Activated naive CD8-positive, alpha-beta T cell (primary cell): Measurements from ENCODE around the gene SLC25A36.

ENCODE experiments used
- H3K27ac Mint-ChIP-seq: one replicate; pipeline ENCODE4 v1.8.0; 2021; ENCODE audit warnings: mixed read lengths
- H3K27me3 Mint-ChIP-seq: one replicate; pipeline ENCODE4 v1.8.0; 2021; ENCODE audit warnings: mixed read lengths
- H3K36me3 Mint-ChIP-seq: one replicate; pipeline ENCODE4 v1.8.0; 2021; ENCODE audit warnings: mixed read lengths
- H3K4me1 Mint-ChIP-seq: one replicate; pipeline ENCODE4 v1.8.0; 2021; ENCODE audit warnings: low read depth, mixed read lengths
- H3K4me3 Mint-ChIP-seq: one replicate; pipeline ENCODE4 v1.8.0; 2021; ENCODE audit warnings: mild to moderate bottlenecking, mixed read lengths
- H3K9me3 Mint-ChIP-seq: one replicate; pipeline ENCODE4 v1.8.0; 2021; ENCODE audit warnings: low read depth, mixed read lengths

SLC25A36 gene, protein sequence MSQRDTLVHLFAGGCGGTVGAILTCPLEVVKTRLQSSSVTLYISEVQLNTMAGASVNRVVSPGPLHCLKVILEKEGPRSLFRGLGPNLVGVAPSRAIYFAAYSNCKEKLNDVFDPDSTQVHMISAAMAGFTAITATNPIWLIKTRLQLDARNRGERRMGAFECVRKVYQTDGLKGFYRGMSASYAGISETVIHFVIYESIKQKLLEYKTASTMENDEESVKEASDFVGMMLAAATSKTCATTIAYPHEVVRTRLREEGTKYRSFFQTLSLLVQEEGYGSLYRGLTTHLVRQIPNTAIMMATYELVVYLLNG

DNA sequence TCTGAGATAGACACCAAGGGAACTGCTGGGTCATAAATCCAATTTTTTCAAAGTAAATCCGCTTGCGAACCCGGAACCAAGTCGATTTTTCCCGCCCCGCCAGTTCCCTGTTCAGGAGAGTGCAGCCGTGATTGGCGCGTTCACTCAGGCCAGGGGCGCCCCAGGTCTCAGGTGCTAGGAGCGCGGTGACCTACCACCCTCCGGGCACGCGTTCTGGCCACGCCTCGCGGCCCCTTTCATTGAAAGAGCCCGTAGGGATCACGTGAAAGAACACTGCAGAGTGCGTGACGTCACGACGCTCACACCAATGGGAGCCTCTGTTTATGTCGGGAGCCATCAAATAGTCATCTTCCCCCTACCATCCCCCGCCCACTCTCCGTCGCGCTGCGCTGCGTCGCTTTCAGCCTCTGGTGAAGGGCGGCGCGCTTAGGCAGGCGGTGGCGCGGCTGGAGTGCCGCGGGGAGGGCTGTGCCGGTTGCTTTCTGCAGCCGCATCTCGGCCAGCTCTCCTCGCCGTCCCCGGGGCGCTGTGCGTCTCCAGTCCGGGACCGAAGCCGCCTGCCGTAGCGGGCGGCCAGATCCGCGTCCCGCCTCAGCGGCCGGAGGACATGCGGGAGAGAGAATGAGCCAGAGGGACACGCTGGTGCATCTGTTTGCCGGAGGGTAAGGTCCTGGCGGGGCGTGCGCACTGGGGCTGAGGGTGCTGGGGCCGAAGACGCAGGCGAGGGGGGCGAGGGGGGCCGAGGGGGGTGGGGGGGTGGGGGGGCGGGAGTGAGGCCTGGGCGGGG lies at the start of gene SLC25A36:
SLC25A36 (plus strand) TSS at position 403 of the 787 bp plus-strand sequence; CDS start at position 622, 219 bp downstream.
- Mint-ChIP-seq H3K27ac (peak within 1 kb of the TSS; percentile 95), H3K9me3 (no peaks in the 10 kb centered on the region), H3K4me1 (peaks cover 42% of the 10 kb centered on the region), H3K27me3 (no peaks in the 10 kb centered on the region), H3K4me3 (peak within 1 kb of the TSS; percentile 94), H3K36me3 (no peaks in the 10 kb centered on the region)

DNA sequence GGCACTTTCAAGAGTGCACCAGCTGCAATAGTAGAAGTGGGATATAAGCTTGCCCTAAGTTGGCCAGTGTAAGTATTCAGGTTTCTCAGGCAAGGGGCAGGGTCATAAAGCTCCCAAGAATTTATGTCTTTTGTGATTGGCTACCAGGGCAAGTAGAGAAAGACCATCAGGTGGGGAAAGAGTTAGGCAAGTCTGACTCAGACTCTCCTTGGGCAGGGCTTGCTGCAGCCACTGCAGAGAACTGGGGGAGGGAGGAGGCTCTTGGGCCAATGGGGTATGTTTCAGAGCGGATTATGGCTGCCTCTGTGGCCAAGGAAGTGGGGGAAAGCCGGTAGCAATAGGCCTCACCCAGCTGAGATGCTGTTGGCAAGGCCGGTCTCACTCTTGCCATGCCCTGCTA lies 44.6 kb upstream of the SLC25A36 start:
- H3K9me3 Mint-ChIP-seq = no peaks in the 10 kb centered on the region
- peaks cover 19% of the 10 kb centered on the region for H3K27me3 Mint-ChIP-seq
- H3K27ac Mint-ChIP-seq = no peak overlapping the region
- no peak overlapping the region for H3K4me3 Mint-ChIP-seq
- H3K4me1 Mint-ChIP-seq = no peaks in the 10 kb centered on the region
- no peaks in the 10 kb centered on the region for H3K36me3 Mint-ChIP-seq

DNA sequence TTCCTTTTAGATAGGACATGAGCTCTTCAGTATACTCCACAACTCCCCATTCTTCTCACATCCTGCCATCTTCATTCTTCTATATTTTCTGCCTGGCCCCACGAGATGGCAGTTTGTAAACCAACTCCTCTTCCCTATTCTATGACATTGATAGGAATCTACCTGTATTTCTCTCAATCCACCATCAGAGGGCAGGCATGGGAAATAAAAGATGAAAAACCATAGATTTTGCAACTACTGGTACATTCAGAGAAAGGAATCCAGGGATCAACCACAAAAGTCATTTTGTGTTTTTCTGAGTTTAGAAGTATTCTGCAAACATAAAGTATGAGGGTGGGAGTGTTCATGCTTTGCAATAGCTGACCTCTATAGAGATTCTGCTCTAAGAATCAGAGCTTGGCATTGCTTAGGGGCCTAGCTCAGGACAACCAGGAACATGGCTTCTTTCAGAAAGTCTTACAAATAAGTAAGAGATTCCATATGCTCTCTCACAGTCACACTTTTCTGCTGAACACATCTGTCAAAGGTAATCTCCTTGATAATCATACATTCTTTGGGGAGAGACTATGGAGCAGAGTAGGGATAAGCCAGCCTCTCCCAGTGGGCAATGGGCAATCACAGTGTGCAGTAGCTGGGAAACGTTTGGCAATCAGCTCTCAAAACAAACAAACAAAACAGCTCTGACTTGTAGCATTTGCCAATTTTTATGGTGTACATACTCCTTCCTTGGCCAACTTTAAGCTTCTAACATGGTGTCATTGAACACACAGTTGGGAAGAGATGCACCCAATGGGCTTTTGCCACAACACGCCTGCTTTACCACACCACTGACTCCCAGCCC lies 43.1 kb upstream of the SLC25A36 start:
- Mint-ChIP-seq H3K9me3 (no peaks in the 10 kb centered on the region), H3K27me3 (peaks cover 15% of the 10 kb centered on the region), H3K4me1 (no peaks in the 10 kb centered on the region), H3K4me3 (no peak overlapping the region), H3K36me3 (no peaks in the 10 kb centered on the region), H3K27ac (no peak overlapping the region)

DNA sequence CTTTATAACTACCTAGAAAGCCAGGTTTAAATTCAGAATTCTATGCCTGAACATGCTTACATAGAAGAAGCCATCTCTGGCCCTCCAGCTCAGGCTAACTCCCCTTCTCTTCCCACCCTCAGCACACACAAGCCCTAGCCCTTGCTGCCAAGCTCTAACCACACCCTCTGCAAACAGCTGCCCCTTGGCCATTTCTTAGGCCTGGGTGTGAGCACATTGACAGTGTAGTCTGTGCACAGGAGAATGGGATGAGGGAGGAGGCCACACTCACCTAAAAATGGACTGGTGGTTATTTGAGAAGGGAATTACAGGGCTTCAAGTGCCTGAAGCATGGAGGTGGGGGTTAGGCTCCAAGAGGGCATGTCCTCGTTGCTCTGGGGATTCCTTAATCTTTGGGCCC lies 42.3 kb upstream of the SLC25A36 start:
- peaks cover 12% of the 10 kb centered on the region for H3K27me3 Mint-ChIP-seq
- no peak overlapping the region for H3K27ac Mint-ChIP-seq
- H3K9me3 Mint-ChIP-seq = no peaks in the 10 kb centered on the region
- no peaks in the 10 kb centered on the region for H3K4me1 Mint-ChIP-seq
- H3K4me3 Mint-ChIP-seq = no peak overlapping the region
- no peaks in the 10 kb centered on the region for H3K36me3 Mint-ChIP-seq

DNA sequence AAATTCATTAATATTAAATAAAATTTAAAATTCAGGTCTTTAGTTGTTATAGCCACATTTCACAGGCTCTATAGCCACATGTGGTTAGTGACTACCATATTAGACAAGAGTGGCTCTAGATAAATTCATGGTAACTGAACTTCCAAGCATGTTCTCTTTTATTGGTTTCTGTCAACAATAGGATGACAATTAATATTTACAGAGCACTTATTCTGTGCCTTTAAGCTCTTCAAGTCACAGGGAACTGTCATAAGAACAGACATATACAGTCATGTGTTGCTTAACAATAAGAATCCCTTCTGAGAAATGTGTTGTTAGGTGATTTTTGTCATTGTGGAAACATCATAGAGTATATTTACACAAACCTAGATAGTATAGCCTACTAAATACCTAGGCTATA lies 38.8 kb upstream of the SLC25A36 start:
- Mint-ChIP-seq H3K9me3 (no peaks in the 10 kb centered on the region), H3K4me1 (no peaks in the 10 kb centered on the region), H3K36me3 (no peaks in the 10 kb centered on the region), H3K27ac (no peak overlapping the region), H3K27me3 (peaks cover 1% of the 10 kb centered on the region), H3K4me3 (no peak overlapping the region)

DNA sequence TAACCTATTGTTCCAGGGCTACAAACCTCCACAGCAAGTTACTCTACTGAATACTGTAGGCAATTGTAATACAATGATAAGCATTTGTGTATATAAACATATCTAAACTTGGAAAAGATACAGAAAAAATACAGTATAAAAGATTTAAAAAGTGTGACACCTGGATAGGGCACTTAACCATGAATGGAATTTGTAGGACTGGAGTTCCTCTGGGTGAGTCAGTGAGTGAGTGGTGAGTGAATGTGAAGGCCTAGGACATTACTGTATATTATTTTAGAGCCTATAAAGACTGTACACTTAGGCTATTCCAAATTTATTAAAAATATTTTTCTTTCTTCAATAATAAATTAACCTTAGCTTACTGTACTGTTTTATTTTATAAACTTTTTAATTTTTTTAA lies 38.4 kb upstream of the SLC25A36 start:
- no peaks in the 10 kb centered on the region for H3K4me1 Mint-ChIP-seq
- H3K27ac Mint-ChIP-seq = no peak overlapping the region
- peaks cover under 1% of the 10 kb centered on the region for H3K27me3 Mint-ChIP-seq
- H3K4me3 Mint-ChIP-seq = no peak overlapping the region
- H3K36me3 Mint-ChIP-seq = no peaks in the 10 kb centered on the region
- H3K9me3 Mint-ChIP-seq = no peaks in the 10 kb centered on the region

DNA sequence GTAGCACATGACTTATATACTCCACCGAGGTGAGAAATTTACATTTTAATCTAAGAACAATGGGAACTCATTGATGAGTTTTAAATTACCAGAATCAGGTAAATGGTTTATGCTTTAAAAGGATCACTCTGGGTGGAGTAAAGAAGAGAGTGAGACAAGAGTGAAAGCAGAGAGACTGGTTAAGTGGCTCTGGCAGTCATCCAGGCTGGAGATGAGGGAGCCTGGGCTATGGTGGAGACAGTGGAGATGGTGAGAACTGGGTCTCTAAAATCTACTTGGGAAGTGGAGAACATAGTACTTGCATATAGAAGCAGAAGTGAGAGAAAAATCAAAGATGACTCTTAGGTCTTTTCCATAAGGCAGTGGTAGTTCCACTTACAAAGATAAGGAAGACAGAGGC lies 37.1 kb upstream of the SLC25A36 start:
- Mint-ChIP-seq H3K9me3 (no peaks in the 10 kb centered on the region), H3K4me3 (no peak overlapping the region), H3K4me1 (no peaks in the 10 kb centered on the region), H3K36me3 (no peaks in the 10 kb centered on the region), H3K27me3 (no peaks in the 10 kb centered on the region), H3K27ac (no peak overlapping the region)

DNA sequence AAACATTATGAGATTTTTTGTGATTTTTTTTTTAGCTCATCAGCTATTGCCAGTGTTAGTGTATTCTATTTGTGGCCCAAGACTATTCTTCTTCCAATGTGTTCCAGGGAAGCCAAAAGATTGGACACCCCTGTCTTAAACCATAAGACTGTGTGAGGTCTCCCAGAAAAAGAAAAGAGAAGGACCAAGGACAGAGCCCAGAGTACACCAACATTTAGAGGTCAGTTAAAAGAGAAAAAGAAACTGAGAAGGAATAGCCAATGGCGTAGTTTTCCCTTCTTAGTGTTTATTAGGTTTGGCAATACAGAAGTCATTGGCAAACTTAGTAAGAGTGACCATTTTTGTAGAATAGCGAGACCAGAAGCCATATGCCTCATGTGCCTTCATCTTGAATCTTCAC lies 36.1 kb upstream of the SLC25A36 start:
- Mint-ChIP-seq H3K4me3 (no peak overlapping the region), H3K27me3 (no peaks in the 10 kb centered on the region), H3K36me3 (no peaks in the 10 kb centered on the region), H3K4me1 (no peaks in the 10 kb centered on the region), H3K9me3 (no peaks in the 10 kb centered on the region), H3K27ac (no peak overlapping the region)

DNA sequence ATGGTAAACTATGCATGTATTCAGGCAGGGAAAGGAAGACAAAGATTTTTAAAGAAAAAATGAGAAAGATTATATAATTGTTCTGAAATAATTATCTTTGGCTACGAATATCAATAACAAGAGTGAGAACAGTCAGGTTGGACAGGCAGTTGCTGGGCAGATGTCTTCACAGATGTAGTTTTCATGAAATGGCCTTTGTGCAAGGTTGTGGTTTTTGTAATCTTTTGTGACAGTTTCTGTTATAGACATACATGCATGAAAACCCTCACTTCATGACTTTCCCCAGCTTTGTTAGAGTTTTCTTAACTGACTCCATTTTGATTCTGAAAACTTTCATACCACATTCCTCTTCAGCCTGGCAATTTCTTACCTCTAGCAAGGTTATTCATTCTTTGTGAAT lies 34.9 kb upstream of the SLC25A36 start:
- Mint-ChIP-seq H3K4me1 (no peaks in the 10 kb centered on the region), H3K9me3 (no peaks in the 10 kb centered on the region), H3K27ac (no peak overlapping the region), H3K4me3 (no peak overlapping the region), H3K36me3 (no peaks in the 10 kb centered on the region), H3K27me3 (no peaks in the 10 kb centered on the region)

DNA sequence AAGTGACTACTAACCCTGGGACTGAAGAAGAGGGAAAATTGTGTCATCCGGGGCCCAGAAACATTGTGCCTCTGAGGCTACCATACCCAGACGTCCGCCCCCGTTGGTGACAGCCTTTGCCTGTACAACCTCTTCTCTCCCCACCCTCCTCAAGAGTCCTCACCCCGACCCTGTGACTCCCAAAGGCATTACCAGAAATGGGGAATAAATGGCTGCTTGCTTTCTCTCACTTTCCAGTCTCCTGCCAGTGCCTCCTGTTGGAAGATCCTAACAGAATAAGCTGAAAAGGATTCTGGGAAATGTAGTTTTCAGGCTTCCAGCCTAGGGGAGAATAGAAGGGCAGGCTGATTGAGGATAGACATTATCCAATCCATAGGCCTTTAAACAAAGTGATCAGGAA lies 30.8 kb upstream of the SLC25A36 start:
- Mint-ChIP-seq H3K27ac (no peak overlapping the region), H3K9me3 (peaks cover under 1% of the 10 kb centered on the region), H3K4me3 (peak overlapping the region; percentile 7), H3K27me3 (peaks cover 2% of the 10 kb centered on the region), H3K4me1 (no peaks in the 10 kb centered on the region), H3K36me3 (no peaks in the 10 kb centered on the region)

DNA sequence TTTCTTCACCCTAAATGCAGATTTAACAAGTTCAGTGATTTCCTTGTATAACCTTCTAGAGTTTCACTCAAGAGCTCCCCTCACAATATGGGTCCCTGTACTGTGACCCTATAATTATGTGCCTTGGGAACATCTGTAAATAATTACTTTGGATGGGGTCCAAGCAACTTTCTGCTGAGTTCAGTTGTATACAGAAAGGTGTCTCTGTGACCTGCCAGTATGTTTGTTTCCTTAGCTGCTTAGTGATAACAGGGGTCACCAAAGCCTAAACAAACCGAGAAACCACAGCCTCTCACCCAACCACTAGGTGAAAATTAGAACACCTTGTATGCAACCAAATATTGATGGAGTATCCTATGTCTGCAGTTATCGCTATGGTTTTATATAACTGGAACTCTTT lies 29.8 kb upstream of the SLC25A36 start:
- Mint-ChIP-seq H3K9me3 (peaks cover 4% of the 10 kb centered on the region), H3K36me3 (peaks cover 2% of the 10 kb centered on the region), H3K4me3 (no peak overlapping the region), H3K4me1 (no peaks in the 10 kb centered on the region), H3K27ac (no peak overlapping the region), H3K27me3 (peaks cover 4% of the 10 kb centered on the region)

DNA sequence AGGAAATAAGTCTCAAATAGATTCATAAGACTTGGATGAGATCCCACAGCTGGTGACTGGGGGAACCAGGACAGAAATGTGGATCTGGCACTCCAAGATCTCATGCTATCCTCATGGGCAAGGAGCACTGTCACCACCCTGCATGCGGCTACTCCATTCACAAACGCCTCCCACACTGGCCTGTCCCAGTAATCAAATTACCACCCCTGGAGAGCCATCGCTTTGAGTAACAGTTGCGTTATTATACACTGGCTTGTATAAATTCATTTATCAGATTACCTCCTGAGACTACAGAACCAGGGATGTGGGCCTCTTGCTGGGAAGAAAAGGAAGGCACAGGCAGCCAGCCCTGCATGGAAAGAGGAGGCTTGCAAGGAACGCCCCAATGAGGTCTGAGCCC lies 27.9 kb upstream of the SLC25A36 start:
- Mint-ChIP-seq H3K27me3 (peaks cover 5% of the 10 kb centered on the region), H3K4me1 (no peaks in the 10 kb centered on the region), H3K27ac (no peak overlapping the region), H3K36me3 (peaks cover 2% of the 10 kb centered on the region), H3K9me3 (peaks cover 4% of the 10 kb centered on the region), H3K4me3 (no peak overlapping the region)

DNA sequence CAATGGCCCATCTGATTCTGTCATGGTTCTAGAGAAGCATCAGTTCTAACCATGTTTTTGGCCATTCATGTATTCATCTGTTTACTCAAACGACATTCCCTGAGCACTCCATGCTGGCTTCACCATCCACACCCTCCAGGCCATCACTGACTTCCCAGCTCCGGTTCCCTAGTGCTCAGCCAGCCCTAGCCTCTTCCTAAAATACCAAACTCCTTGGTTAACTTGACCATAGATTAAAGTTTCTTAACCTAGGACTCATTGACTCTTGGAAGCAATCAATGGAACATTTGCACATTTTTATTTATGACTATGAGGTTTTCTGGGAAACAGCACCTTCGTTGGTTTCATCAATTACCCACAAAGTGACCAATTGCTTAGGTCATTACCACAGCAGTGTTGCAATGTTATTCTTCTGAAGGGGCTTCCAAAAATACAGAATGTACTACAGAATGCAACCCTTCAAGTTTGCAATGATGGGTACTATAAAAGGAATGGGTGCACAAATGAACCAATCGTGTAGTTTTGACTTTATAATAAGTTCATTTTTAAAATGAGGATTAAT lies 27.2 kb upstream of the SLC25A36 start:
- Mint-ChIP-seq H3K4me3 (no peak overlapping the region), H3K9me3 (peaks cover 4% of the 10 kb centered on the region), H3K27ac (no peak overlapping the region), H3K36me3 (peaks cover 2% of the 10 kb centered on the region), H3K4me1 (no peaks in the 10 kb centered on the region), H3K27me3 (peaks cover 6% of the 10 kb centered on the region)

DNA sequence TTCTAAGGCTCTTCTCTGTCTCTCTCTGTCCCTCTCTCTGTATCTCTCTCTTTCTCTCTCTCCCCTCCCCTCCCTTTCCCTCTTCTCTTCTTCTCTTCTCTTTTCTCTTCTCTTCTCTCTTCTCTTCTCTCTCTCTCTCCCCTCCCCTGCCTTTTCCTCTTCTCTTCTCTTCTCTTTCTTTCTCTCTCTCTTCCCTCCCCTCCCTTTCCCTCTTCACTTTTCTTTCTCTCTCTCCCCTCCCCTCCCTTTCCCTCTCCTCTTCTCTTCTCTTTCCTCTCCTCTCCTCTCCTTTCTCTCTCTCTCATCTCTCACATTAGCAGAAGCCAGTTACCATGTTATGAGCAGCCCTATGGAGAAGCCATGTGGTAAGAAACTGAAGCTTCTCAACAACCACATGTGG lies 25.0 kb upstream of the SLC25A36 start:
- Mint-ChIP-seq H3K4me3 (no peak overlapping the region), H3K9me3 (peaks cover 4% of the 10 kb centered on the region), H3K27me3 (peaks cover 6% of the 10 kb centered on the region), H3K27ac (no peak overlapping the region), H3K4me1 (no peaks in the 10 kb centered on the region), H3K36me3 (peaks cover 2% of the 10 kb centered on the region)

DNA sequence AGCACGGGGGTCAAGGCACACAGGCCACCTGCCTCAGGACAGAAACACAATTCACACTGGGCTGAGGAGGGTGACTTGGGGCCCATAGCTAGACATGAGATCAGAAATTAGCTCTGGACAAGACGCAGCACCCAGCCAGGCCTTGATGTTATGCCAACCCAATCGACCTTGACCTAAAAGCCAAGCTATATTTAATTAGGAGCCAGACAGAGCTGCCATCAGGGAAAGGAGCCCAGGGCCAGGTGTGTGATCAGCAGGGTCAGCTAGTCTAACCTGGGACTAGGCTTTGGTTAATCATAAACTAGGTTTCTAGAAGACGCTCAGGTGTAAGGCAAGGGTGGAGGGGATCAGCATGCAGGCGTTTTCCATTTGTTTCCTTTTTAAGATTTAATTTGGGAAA lies 23.9 kb upstream of the SLC25A36 start:
- Mint-ChIP-seq H3K27me3 (peaks cover 6% of the 10 kb centered on the region), H3K27ac (no peak overlapping the region), H3K4me1 (no peaks in the 10 kb centered on the region), H3K36me3 (peaks cover 2% of the 10 kb centered on the region), H3K9me3 (peaks cover 4% of the 10 kb centered on the region), H3K4me3 (no peak overlapping the region)
